ENCODE results near the gene CALCB. TPM values are rescaled to one million over a fixed set of nuclear protein-coding genes. Genes with fewer than 3 reads are reported as not detected.
"Not testable (repeated sequence)": the region's sequence is repeated elsewhere in the genome, so short reads cannot be mapped to it uniquely, and the experiment has no call there.

Gene CALCB
- polyA plus RNA-seq (ENCODE audit: low read depth in 6 of 6), result under 1 TPM in 4 of 6 donors, not detected in 2; 0.13 to 0.32 (median 0.17) TPM

- no peak within 1 kb of the TSS for H3K27ac Mint-ChIP-seq
- H3K9me3 Mint-ChIP-seq, result peaks cover 1 to 27% (median 20%) of the 10 kb centered on the region in 7 donors
- DNase-seq, result no peak
- peak within 1 kb of the TSS; percentile 53 to 86 (median 78) for H3K4me3 Mint-ChIP-seq
- peaks cover 10 to 27% (median 18%) of the 10 kb centered on the region in 3 donors for H3K4me1 Mint-ChIP-seq
- peaks cover 0 to 8% of the 10 kb centered on the region in 2 donors for H3K36me3 Mint-ChIP-seq
- ATAC-seq (ENCODE audit: low read depth in 2 of 2), result no peak
- H3K27me3 Mint-ChIP-seq, result peaks cover 31 to 65% (median 60%) of the 10 kb centered on the region in 3 donors
These were observed at the start of gene CALCB for GRCh38 chr11:15073361-15074205. Gene CALCB (plus strand): TSS chr11:15073593. CDS start chr11:15074719, 1,126 bp downstream.

GRCh38 chr11:15027011-15027410, 46.4 kb upstream of the CALCB start:
- DNase-seq (no peak), ATAC-seq (ENCODE audit: low read depth in 2 of 2) (no peak)
- Mint-ChIP-seq H3K4me1 (no peaks in the 10 kb centered on the region), H3K9me3 (peaks cover 0 to 4% (median 2%) of the 10 kb centered on the region in 7 donors), H3K4me3 (no peak overlapping the region), H3K27me3 (peaks cover 22 to 56% (median 44%) of the 10 kb centered on the region in 3 donors), H3K27ac (no peak overlapping the region), H3K36me3 (no peaks in the 10 kb centered on the region)

GRCh38 chr11:15027956-15028355, 45.4 kb upstream of the CALCB start:
- peaks cover 0 to 4% (median 0%) of the 10 kb centered on the region in 7 donors for H3K9me3 Mint-ChIP-seq
- no peaks in the 10 kb centered on the region for H3K4me1 Mint-ChIP-seq
- DNase-seq (no peak), ATAC-seq (ENCODE audit: low read depth in 2 of 2) (no peak)
- H3K4me3 Mint-ChIP-seq, result no peak overlapping the region
- peaks cover 23 to 56% (median 45%) of the 10 kb centered on the region in 3 donors for H3K27me3 Mint-ChIP-seq
- H3K27ac Mint-ChIP-seq, result no peak overlapping the region
- H3K36me3 Mint-ChIP-seq, result no peaks in the 10 kb centered on the region

GRCh38 chr11:15028379-15028778, 45.0 kb upstream of the CALCB start:
- no peaks in the 10 kb centered on the region for H3K36me3 Mint-ChIP-seq

GRCh38 chr11:15031945-15032344, 41.4 kb upstream of the CALCB start:
- H3K27me3 Mint-ChIP-seq, result peaks cover 33 to 50% (median 35%) of the 10 kb centered on the region in 3 donors
- not testable (repeated sequence) for H3K27ac Mint-ChIP-seq; ATAC-seq (ENCODE audit: low read depth in 2 of 2); H3K4me1 Mint-ChIP-seq; H3K9me3 Mint-ChIP-seq; DNase-seq; H3K36me3 Mint-ChIP-seq; H3K4me3 Mint-ChIP-seq

More at GRCh38 chr11:15028379-15028778, 45.0 kb upstream of the CALCB start:
- H3K9me3 Mint-ChIP-seq, result peaks cover 0 to 4% (median 0%) of the 10 kb centered on the region in 7 donors
- ATAC-seq (ENCODE audit: low read depth in 2 of 2) (no peak), DNase-seq (no peak)
- peaks cover 27 to 60% (median 45%) of the 10 kb centered on the region in 3 donors for H3K27me3 Mint-ChIP-seq
- no peaks in the 10 kb centered on the region for H3K4me1 Mint-ChIP-seq
- H3K27ac Mint-ChIP-seq, result no peak overlapping the region
- no peak overlapping the region for H3K4me3 Mint-ChIP-seq

GRCh38 chr11:15034687-15035267, 38.6 kb upstream of the CALCB start:
- Mint-ChIP-seq H3K4me1 (no peaks in the 10 kb centered on the region), H3K9me3 (peaks cover 0 to 4% (median 0%) of the 10 kb centered on the region in 7 donors), H3K4me3 (no peak overlapping the region), H3K36me3 (no peaks in the 10 kb centered on the region), H3K27ac (no peak overlapping the region), H3K27me3 (peaks cover 31 to 46% (median 37%) of the 10 kb centered on the region in 3 donors)
- ATAC-seq (ENCODE audit: low read depth in 2 of 2), result no peak
- no peak for DNase-seq

GRCh38 chr11:15035283-15035682, 38.1 kb upstream of the CALCB start:
- Mint-ChIP-seq H3K4me1 (no peaks in the 10 kb centered on the region), H3K36me3 (no peaks in the 10 kb centered on the region), H3K4me3 (no peak overlapping the region), H3K27me3 (peaks cover 28 to 41% (median 32%) of the 10 kb centered on the region in 3 donors), H3K27ac (no peak overlapping the region), H3K9me3 (peaks cover 0 to 4% (median 0%) of the 10 kb centered on the region in 7 donors)
- no peak for DNase-seq
- ATAC-seq (ENCODE audit: low read depth in 2 of 2), result no peak

- no peaks in the 10 kb centered on the region for H3K36me3 Mint-ChIP-seq
- peak overlapping the region in 1 of 8 donors; percentile 14 for H3K4me3 Mint-ChIP-seq
- no peaks in the 10 kb centered on the region for H3K4me1 Mint-ChIP-seq
- DNase-seq (no peak), ATAC-seq (ENCODE audit: low read depth in 2 of 2) (no peak)
- no peaks in the 10 kb centered on the region for H3K9me3 Mint-ChIP-seq
- peaks cover 24 to 39% (median 33%) of the 10 kb centered on the region in 3 donors for H3K27me3 Mint-ChIP-seq
- H3K27ac Mint-ChIP-seq, result no peak overlapping the region
These were observed 34.4 kb upstream of the CALCB start for GRCh38 chr11:15038963-15039362.

GRCh38 chr11:15045209-15045608, 28.2 kb upstream of the CALCB start:
- no peak overlapping the region for H3K27ac Mint-ChIP-seq
- H3K4me3 Mint-ChIP-seq, result no peak overlapping the region
- H3K27me3 Mint-ChIP-seq, result peaks cover 13 to 17% (median 15%) of the 10 kb centered on the region in 3 donors
- no peaks in the 10 kb centered on the region for H3K36me3 Mint-ChIP-seq
- ATAC-seq (ENCODE audit: low read depth in 2 of 2) (no peak), DNase-seq (no peak)
- H3K4me1 Mint-ChIP-seq, result no peaks in the 10 kb centered on the region
- H3K9me3 Mint-ChIP-seq, result no peaks in the 10 kb centered on the region

- Mint-ChIP-seq H3K27me3 (peaks cover 13 to 16% (median 15%) of the 10 kb centered on the region in 3 donors), H3K4me1 (no peaks in the 10 kb centered on the region), H3K36me3 (no peaks in the 10 kb centered on the region), H3K9me3 (no peaks in the 10 kb centered on the region), H3K27ac (no peak overlapping the region), H3K4me3 (no peak overlapping the region)
- ATAC-seq (ENCODE audit: low read depth in 2 of 2), result no peak
- DNase-seq, result no peak
These were observed 27.5 kb upstream of the CALCB start for GRCh38 chr11:15045891-15046290.

- peaks cover 10 to 18% (median 15%) of the 10 kb centered on the region in 3 donors for H3K27me3 Mint-ChIP-seq
- not testable (repeated sequence) for H3K4me1 Mint-ChIP-seq; DNase-seq; ATAC-seq (ENCODE audit: low read depth in 2 of 2); H3K4me3 Mint-ChIP-seq; H3K36me3 Mint-ChIP-seq; H3K9me3 Mint-ChIP-seq; H3K27ac Mint-ChIP-seq
These were observed 26.7 kb upstream of the CALCB start for GRCh38 chr11:15046673-15047072.

- DNase-seq (no peak), ATAC-seq (ENCODE audit: low read depth in 2 of 2) (no peak)
- Mint-ChIP-seq H3K27ac (no peak overlapping the region), H3K9me3 (no peaks in the 10 kb centered on the region), H3K27me3 (peaks cover 14 to 21% (median 16%) of the 10 kb centered on the region in 3 donors), H3K4me1 (no peaks in the 10 kb centered on the region), H3K36me3 (no peaks in the 10 kb centered on the region), H3K4me3 (no peak overlapping the region)
These were observed 24.8 kb upstream of the CALCB start for GRCh38 chr11:15048616-15049015.

GRCh38 chr11:15053191-15053685, 20.2 kb upstream of the CALCB start:
- H3K9me3 Mint-ChIP-seq, result no peaks in the 10 kb centered on the region
- H3K27ac Mint-ChIP-seq, result no peak overlapping the region
- DNase-seq (no peak), ATAC-seq (ENCODE audit: low read depth in 2 of 2) (no peak)
- H3K4me3 Mint-ChIP-seq, result no peak overlapping the region
- no peaks in the 10 kb centered on the region for H3K36me3 Mint-ChIP-seq
- H3K4me1 Mint-ChIP-seq, result no peaks in the 10 kb centered on the region
- H3K27me3 Mint-ChIP-seq, result peaks cover 22 to 32% (median 30%) of the 10 kb centered on the region in 3 donors

Measured in naive B cell (primary cell).